HepG2 (cell line): ENCODE results near the gene ZCCHC24. TPM values are rescaled to one million over a fixed set of nuclear protein-coding genes. Genes with fewer than 3 reads are reported as not detected.

Source experiments
- ARID3A ChIP-seq: IDR thresholded peaks from 2 replicates; pipeline ENCODE4 v1.6.1; 2012; ENCODE audit warnings: low read depth, low read length, improper control_type of control experiment
- BRD4 ChIP-seq: sonication (generic); formaldehyde crosslinking; IDR thresholded peaks from 2 replicates; pipeline ENCODE4 v1.4.0; 2020; ENCODE audit warnings: missing genetic modification reagents
- E2F5 ChIP-seq: sonication (generic); formaldehyde crosslinking; conservative IDR thresholded peaks from 2 replicates; pipeline ENCODE4 v1.4.0; 2020; ENCODE audit warnings: missing genetic modification reagents
- ERF ChIP-seq: IDR thresholded peaks from 2 replicates; pipeline ENCODE4 v1.6.1; 2018; ENCODE audit warnings: missing biosample characterization, missing genetic modification reagents
- KLF9 ChIP-seq: IDR thresholded peaks from 2 replicates; pipeline ENCODE4 v1.6.1; 2016; ENCODE audit warnings: low read depth
- MTF2 ChIP-seq: sonication (generic); formaldehyde crosslinking; IDR thresholded peaks from 2 replicates; pipeline ENCODE4 v1.5.0; 2020; ENCODE audit warnings: missing genetic modification reagents, borderline replicate concordance
- NFKB2 ChIP-seq: sonication (generic); formaldehyde crosslinking; IDR thresholded peaks from 2 replicates; pipeline ENCODE4 v1.4.0; 2020; ENCODE audit warnings: missing genetic modification reagents, borderline replicate concordance
- NFKBIZ ChIP-seq: IDR thresholded peaks from 2 replicates; pipeline ENCODE4 v1.6.1; 2018; ENCODE audit warnings: missing genetic modification reagents, missing compliant biosample characterization
- NFYB ChIP-seq: sonication (generic); formaldehyde crosslinking; IDR thresholded peaks from 2 replicates; pipeline ENCODE4 v1.4.0; 2020; ENCODE audit warnings: missing genetic modification reagents
- NR2C2 ChIP-seq: sonication (generic); formaldehyde crosslinking; IDR thresholded peaks from 2 replicates; pipeline ENCODE4 v1.4.0; 2020; ENCODE audit warnings: missing genetic modification reagents, mild to moderate bottlenecking, moderate library complexity, borderline replicate concordance
- POGK ChIP-seq: sonication (generic); formaldehyde crosslinking; conservative IDR thresholded peaks from 2 replicates; pipeline ENCODE4 v1.8.0; 2022; ENCODE audit warnings: mild to moderate bottlenecking, moderate library complexity, missing genetic modification reagents
- SIN3A ChIP-seq: IDR thresholded peaks from 2 replicates; pipeline ENCODE4 v1.6.1; 2011; ENCODE audit warnings: low read depth, mild to moderate bottlenecking, control low read depth, low read length, borderline replicate concordance
- ZNF264 ChIP-seq: sonication (generic); formaldehyde crosslinking; IDR thresholded peaks from 2 replicates; pipeline ENCODE4 v1.4.0; 2020; ENCODE audit warnings: missing genetic modification reagents
- ZNF382 ChIP-seq: sonication (generic); formaldehyde crosslinking; IDR thresholded peaks from 2 replicates; pipeline ENCODE4 v1.5.0; 2020; ENCODE audit warnings: missing genetic modification reagents, mild to moderate bottlenecking, borderline replicate concordance
- ZNF407 ChIP-seq: sonication (generic); formaldehyde crosslinking; IDR thresholded peaks from one replicate; pipeline ENCODE4 v1.5.1; 2020; ENCODE audit warnings: mild to moderate bottlenecking, missing genetic modification reagents; ENCODE audit errors: not compliant biosample characterization
- ZNF572 ChIP-seq: sonication (generic); formaldehyde crosslinking; IDR thresholded peaks from 2 replicates; pipeline ENCODE4 v1.5.1; 2020; ENCODE audit warnings: mild to moderate bottlenecking, missing genetic modification reagents
- ZNF841 ChIP-seq: sonication (generic); formaldehyde crosslinking; IDR thresholded peaks from 2 replicates; pipeline ENCODE4 v1.8.1; 2023; ENCODE audit warnings: missing genetic modification reagents, borderline replicate concordance
- polyA plus RNA-seq, 8 experiments: library from polyadenylated mRNA; depleted of rRNA in 3 of 8; stranded (reverse) in 7 of 8; unstranded in 1 of 8; fragments of >200 nt; fragmentation: Illumina TruSeq in 4 of 8; extraction: Trizol in 4 of 8; gene quantifications; 2 replicates each; pipeline versions ENCODE4 v1.2.1 to v1.2.3, GENCODE V29; 2011 to 2016; ENCODE audit warnings: low read depth in 4 of 8, missing spikeins in 1 of 8, mixed read lengths in 1 of 8; ENCODE audit not compliant: insufficient read depth in 1 of 8
- total RNA-seq, 5 experiments: library from RNA; depleted of rRNA; stranded (reverse); fragments of >200 nt; fragmentation: Illumina TruSeq; extraction: Trizol; gene quantifications; 2 replicates each; pipeline ENCODE4 v1.2.3, GENCODE V29; 2016; ENCODE audit warnings: low read depth in 1 of 5

Gene ZCCHC24
- total and polyA plus RNA-seq, 2 of the 13 experiments (the other 11 are each of a cell fraction or from before 2014, with no cell fraction given), result 3.1 to 7.9 TPM

- TF ChIP-seq ARID3A (no peak), NFYB (CRISPR knock-in tag) (no peak), POGK (CRISPR knock-in tag) (0 out of 2 replicates have a peak, but pooled peaks have one; percentile 47), SIN3A (no peak), KLF9 (no peak), ZNF382 (no peak), NFKBIZ (CRISPR knock-in tag) (no peak), ERF (CRISPR knock-in tag) (no peak), ZNF264 (CRISPR knock-in tag) (no peak), NFKB2 (CRISPR knock-in tag) (no peak), ZNF841 (CRISPR knock-in tag) (no peak), BRD4 (CRISPR knock-in tag) (no peak), MTF2 (no peak), E2F5 (CRISPR knock-in tag) (no peak), NR2C2 (CRISPR knock-in tag) (0 out of 2 replicates have a peak, but pooled peaks have one; percentile 13), ZNF572 (CRISPR knock-in tag) (no peak), ZNF407 (no peak)
Measured at GRCh38 chr10:79445977-79446757, 743 bp upstream of the ZCCHC24 start (continued).
